NCI-H1930 (cell line): ENCODE results near the gene BCHE.

Source experiments
- DNase-seq, 2 experiments: peaks; one replicate each; lab custom pipeline; 2025; lab: John Stamatoyannopoulos, UW

Gene BCHE

GRCh38 chr3:165837058-165837525 lies at the start of gene BCHE:
Gene BCHE, minus strand, starts transcription at chr3:165837423. Its CDS starts 6,390 bp downstream, at chr3:165831033.
- no peak for DNase-seq

- DNase-seq: no peak
These were observed 48.5 kb upstream of the BCHE start for GRCh38 chr3:165885558-165886270.

- no peak for DNase-seq
These were observed 47.3 kb upstream of the BCHE start for GRCh38 chr3:165884518-165884917.

- DNase-seq: no peak
These were observed 46.7 kb upstream of the BCHE start for GRCh38 chr3:165883863-165884478.

- DNase-seq: no peak
These were observed 45.9 kb upstream of the BCHE start for GRCh38 chr3:165883117-165883516.

GRCh38 chr3:165875644-165876043 lies 38.4 kb upstream of the BCHE start:
- DNase-seq: no peak

- DNase-seq: no peak
These were observed 37.7 kb upstream of the BCHE start for GRCh38 chr3:165874663-165875489.

- DNase-seq: no peak
These were observed 30.9 kb upstream of the BCHE start for GRCh38 chr3:165868088-165868487.

GRCh38 chr3:165859061-165859460 lies 21.8 kb upstream of the BCHE start:
- no peak for DNase-seq

GRCh38 chr3:165855581-165855980 lies 18.4 kb upstream of the BCHE start:
- DNase-seq: no peak

- DNase-seq: peak in 1 of 2 experiments; percentile 2
These were observed 17.5 kb upstream of the BCHE start for GRCh38 chr3:165854696-165855095.

- no peak for DNase-seq
These were observed 15.5 kb upstream of the BCHE start for GRCh38 chr3:165852711-165853110.

- DNase-seq: no peak
These were observed 15.0 kb upstream of the BCHE start for GRCh38 chr3:165852191-165852590.

GRCh38 chr3:165846056-165846455 lies 8.8 kb upstream of the BCHE start:
- DNase-seq: no peak

GRCh38 chr3:165839296-165840076 lies 2.3 kb upstream of the BCHE start:
- DNase-seq: no peak

GRCh38 chr3:165837801-165838200 lies 578 bp upstream of the BCHE start:
- DNase-seq: no peak

GRCh38 chr3:165835431-165835830 lies 1.8 kb downstream of the BCHE start:
- no peak for DNase-seq

- DNase-seq: no peak
These were observed 6.5 kb downstream of the BCHE start for GRCh38 chr3:165830746-165831145.

- DNase-seq: no peak
These were observed 9.3 kb downstream of the BCHE start for GRCh38 chr3:165827883-165828282.

GRCh38 chr3:165827233-165827632 lies 10.0 kb downstream of the BCHE start:
- DNase-seq: no peak

- no peak for DNase-seq
These were observed 16.5 kb downstream of the BCHE start for GRCh38 chr3:165820671-165821123.

- DNase-seq: no peak
These were observed 20.0 kb downstream of the BCHE start for GRCh38 chr3:165817160-165817709.
